ENCODE measurements around the gene DIP2A.

- TF ChIP-seq CTCF (IDR thresholded peaks at IDR 0.05; ENCODE audit: low read depth, low read length, poor library complexity, severe bottlenecking): no peak
- TF ChIP-seq EZH2phosphoT487 (IDR thresholded peaks at IDR 0.05; ENCODE audit: borderline replicate concordance, low read length): no peak
These were observed 100.7 kb downstream of the DIP2A start for GRCh38 chr21:46559291-46559983.
